Nephron progenitor cell (in vitro differentiated cells): ENCODE measurements around the gene SUFU.

ENCODE experiments used
- DNase-seq: peaks from one replicate; pipeline ENCODE4 v3.0.0; 2021
- H3K27ac Mint-ChIP-seq: 2 replicates; pipeline ENCODE4 v1.8.0; 2021; ENCODE audit warnings: mild to moderate bottlenecking, moderate library complexity, mixed read lengths
- H3K27me3 Mint-ChIP-seq: 2 replicates; pipeline ENCODE4 v1.8.0; 2021; ENCODE audit warnings: mild to moderate bottlenecking, low read depth, mixed read lengths; ENCODE audit not compliant: poor library complexity
- H3K36me3 Mint-ChIP-seq: 2 replicates; pipeline ENCODE4 v1.8.0; 2021; ENCODE audit warnings: low read depth, mixed read lengths
- H3K4me1 Mint-ChIP-seq: 2 replicates; pipeline ENCODE4 v1.8.0; 2021; ENCODE audit warnings: mixed read lengths
- H3K4me3 Mint-ChIP-seq: 2 replicates; pipeline ENCODE4 v1.8.0; 2021; ENCODE audit warnings: mild to moderate bottlenecking, moderate library complexity, mixed read lengths
- H3K9me3 Mint-ChIP-seq: 2 replicates; pipeline ENCODE4 v1.8.0; 2021; ENCODE audit warnings: mild to moderate bottlenecking, moderate library complexity, mixed read lengths
- TF ChIP-seq, protein P1 (sequence below): fragments of 200-600 bp; sonication (generic); IDR thresholded peaks from 2 replicates; pipeline ENCODE4 v1.5.0; 2021; ENCODE audit warnings: antibody characterized with exemption

The SUFU gene

DNA sequence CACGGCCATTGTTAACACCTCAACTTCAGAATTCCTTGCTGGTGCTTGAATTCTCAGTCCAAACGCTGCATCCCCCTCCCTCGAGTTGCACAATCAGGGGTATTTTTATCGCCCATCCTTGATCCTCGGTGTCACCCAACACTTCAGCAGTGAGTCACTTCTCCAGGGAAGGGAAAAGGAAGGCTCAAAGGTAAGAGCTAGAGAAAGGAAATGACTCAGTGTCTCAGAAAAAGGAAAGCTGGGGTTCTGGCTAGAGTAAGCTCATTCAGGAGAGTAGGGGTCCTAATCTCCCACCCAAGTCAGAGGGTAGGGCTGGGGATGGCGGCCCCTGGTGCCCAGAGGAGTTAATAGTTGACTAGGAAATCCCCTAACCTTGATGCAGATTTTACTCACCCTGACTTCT is 100.7 kb downstream of the SUFU start:
- no peaks in the 10 kb centered on the region for H3K27me3 Mint-ChIP-seq
- peaks cover 42% of the 10 kb centered on the region for H3K4me1 Mint-ChIP-seq
- H3K36me3 Mint-ChIP-seq, result peaks cover 16% of the 10 kb centered on the region
- H3K27ac Mint-ChIP-seq, result peak overlapping the region; percentile 91
- TF ChIP-seq, protein P1, sequence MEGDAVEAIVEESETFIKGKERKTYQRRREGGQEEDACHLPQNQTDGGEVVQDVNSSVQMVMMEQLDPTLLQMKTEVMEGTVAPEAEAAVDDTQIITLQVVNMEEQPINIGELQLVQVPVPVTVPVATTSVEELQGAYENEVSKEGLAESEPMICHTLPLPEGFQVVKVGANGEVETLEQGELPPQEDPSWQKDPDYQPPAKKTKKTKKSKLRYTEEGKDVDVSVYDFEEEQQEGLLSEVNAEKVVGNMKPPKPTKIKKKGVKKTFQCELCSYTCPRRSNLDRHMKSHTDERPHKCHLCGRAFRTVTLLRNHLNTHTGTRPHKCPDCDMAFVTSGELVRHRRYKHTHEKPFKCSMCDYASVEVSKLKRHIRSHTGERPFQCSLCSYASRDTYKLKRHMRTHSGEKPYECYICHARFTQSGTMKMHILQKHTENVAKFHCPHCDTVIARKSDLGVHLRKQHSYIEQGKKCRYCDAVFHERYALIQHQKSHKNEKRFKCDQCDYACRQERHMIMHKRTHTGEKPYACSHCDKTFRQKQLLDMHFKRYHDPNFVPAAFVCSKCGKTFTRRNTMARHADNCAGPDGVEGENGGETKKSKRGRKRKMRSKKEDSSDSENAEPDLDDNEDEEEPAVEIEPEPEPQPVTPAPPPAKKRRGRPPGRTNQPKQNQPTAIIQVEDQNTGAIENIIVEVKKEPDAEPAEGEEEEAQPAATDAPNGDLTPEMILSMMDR, result no peak
- no peak overlapping the region for H3K4me3 Mint-ChIP-seq
- DNase-seq, result no peak
- no peaks in the 10 kb centered on the region for H3K9me3 Mint-ChIP-seq

DNA sequence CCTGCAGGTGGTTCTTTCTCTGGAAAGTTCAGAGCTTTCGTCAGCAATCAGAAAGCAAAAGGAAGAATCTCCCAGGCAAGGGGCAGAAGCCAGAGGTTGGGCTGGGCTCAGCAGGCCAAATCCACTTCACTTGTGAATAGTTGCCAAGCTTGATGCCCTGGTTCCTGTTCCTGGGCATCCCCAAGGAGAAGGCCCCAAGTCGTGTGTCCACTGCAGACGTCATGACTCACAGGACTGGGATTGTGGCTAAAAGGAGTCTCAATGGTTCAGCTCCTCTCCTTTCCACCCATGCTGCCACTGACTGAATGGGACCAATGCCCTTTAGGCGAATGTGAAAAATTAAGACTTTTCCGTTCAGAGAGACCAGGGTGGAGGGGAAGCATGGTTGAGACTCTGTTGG is 101.9 kb downstream of the SUFU start:
- Mint-ChIP-seq H3K27me3 (no peaks in the 10 kb centered on the region), H3K36me3 (peaks cover 20% of the 10 kb centered on the region), H3K4me3 (no peak overlapping the region), H3K27ac (no peak overlapping the region), H3K9me3 (no peaks in the 10 kb centered on the region), H3K4me1 (peaks cover 37% of the 10 kb centered on the region)
- no peak for DNase-seq
- TF ChIP-seq, protein P1, result no peak

DNA sequence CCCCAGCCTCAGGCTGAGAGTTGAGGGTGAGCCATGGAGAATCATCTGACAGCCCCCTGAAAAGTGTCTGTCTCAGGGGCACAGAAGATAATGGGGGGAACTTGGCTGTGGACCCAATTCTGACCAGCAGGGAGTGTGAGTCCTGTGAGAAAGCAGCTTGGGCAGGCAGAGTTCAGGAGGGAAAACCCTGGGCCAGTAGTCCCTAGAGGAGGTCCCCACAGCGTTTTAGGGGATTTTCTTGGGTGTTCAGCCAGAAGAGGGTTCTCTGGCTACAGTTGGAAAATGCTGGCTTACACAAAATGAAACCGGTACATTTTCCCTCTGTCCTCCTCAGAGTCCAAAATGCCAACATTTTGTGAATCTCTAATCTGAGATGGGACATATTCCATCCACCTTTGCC is 104.7 kb downstream of the SUFU start:
- Mint-ChIP-seq H3K27ac (no peak overlapping the region), H3K27me3 (no peaks in the 10 kb centered on the region), H3K4me1 (peaks cover 42% of the 10 kb centered on the region), H3K4me3 (no peak overlapping the region), H3K9me3 (no peaks in the 10 kb centered on the region), H3K36me3 (peaks cover 24% of the 10 kb centered on the region)
- DNase-seq, result no peak
- TF ChIP-seq, protein P1, result no peak

DNA sequence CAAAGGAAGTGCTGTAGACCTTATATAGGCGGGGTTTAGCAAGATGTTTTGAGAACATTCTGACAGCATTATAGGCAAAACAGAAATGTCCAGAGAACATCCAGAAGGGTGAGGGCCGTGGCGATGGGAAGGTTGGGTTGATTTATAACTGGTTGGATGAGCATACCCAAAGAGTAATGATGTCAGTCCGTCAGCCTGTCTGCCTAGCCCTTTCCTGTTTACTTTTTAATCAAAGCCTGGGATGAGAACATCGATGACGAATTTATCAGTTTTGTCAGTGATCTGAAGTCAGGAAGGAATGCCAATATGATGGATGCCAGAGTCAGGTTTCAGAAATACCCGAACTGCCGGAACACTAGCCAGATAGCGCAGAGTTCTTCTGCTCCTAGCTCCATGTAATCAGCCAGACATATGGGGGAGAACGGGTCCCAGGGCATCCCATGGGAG is 106.7 kb downstream of the SUFU start:
- Mint-ChIP-seq H3K9me3 (no peaks in the 10 kb centered on the region), H3K27ac (peak overlapping the region; percentile 64), H3K4me3 (no peak overlapping the region), H3K4me1 (peaks cover 45% of the 10 kb centered on the region), H3K36me3 (peaks cover 19% of the 10 kb centered on the region), H3K27me3 (peaks cover 3% of the 10 kb centered on the region)
- DNase-seq, result no peak
- TF ChIP-seq, protein P1, result no peak

DNA sequence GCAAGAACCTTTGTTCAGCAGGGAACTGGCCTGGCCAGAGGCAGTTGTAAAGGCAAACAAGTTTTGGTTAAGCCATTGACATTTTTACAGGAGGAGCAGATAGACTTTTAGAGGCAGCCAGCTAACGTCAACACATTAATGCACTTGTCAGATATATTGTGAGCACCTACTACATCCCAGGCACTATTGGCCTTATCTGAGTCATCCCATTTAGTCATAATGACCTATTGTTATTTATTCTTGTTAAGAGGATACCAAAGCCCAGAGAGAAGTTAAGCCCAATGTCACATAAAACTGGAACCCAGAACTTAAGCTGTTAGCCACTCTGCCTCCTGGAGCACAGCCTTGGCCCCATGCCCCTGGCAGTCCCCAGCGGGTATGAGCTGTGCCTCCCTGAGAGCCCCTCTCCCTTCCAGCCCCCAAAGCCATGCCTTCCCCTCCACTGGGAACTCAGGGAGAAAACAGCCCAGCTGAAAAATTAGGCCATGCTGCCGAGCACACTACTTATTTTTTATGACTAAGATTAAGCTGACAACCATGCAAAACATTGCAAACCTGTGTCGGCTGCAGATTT is 107.8 kb downstream of the SUFU start:
- Mint-ChIP-seq H3K4me3 (no peak overlapping the region), H3K27ac (no peak overlapping the region), H3K9me3 (no peaks in the 10 kb centered on the region), H3K36me3 (peaks cover 11% of the 10 kb centered on the region), H3K27me3 (peaks cover 3% of the 10 kb centered on the region), H3K4me1 (peaks cover 57% of the 10 kb centered on the region)
- TF ChIP-seq, protein P1, result no peak
- no peak for DNase-seq

DNA sequence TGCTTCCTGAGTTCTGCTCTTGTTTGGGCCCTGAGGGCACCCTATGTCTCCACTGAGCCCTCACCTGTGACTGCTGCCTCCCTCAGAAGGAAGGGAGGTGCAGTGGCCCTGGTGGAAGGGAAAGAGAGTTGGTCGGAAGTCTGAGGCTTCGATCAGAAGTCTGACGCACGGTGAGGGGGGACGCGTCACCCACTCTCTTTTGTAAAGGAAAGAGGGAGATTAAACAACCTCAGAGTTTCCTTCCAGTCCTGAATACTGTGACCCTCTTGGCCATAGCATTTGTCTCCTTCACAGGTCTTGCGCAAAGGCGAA is 109.1 kb downstream of the SUFU start:
- Mint-ChIP-seq H3K27ac (peak overlapping the region; percentile 83), H3K27me3 (peaks cover 3% of the 10 kb centered on the region), H3K9me3 (no peaks in the 10 kb centered on the region), H3K36me3 (peaks cover 19% of the 10 kb centered on the region), H3K4me1 (peaks cover 67% of the 10 kb centered on the region), H3K4me3 (no peak overlapping the region)
- DNase-seq, result no peak
- TF ChIP-seq, protein P1, result no peak
